A549 (cell line): ENCODE data around the gene NACC2. TPM values are rescaled to one million over a fixed set of nuclear protein-coding genes. Genes with fewer than 3 reads are reported as not detected.

Source experiments
- ATAC-seq, 2 experiments: fragments of 200-7000 bp in 1 of 2; fragments of >200 bp in 1 of 2; cut with Nextera tagmentation in 1 of 2; cut with Tn5 transposase in 1 of 2; 3 replicates each; pipeline versions ENCODE4 v1.8.0 to v1.9.1; 2018 to 2020; ENCODE audit warnings: mild to moderate bottlenecking in 1 of 2, moderate library complexity in 1 of 2
- CTCF ChIA-PET: fragments of 300-600 bp; sonication (Branson Sonifier 250); formaldehyde crosslinking; extraction: SDS; loops from one replicate; lab custom pipeline; 2021; ENCODE audit warnings: antibody characterized with exemption, inconsistent platforms; lab: Yijun Ruan, JAX
- POLR2A ChIA-PET: fragments of 350-600 bp; formaldehyde crosslinking; extraction: SDS; loops from one replicate; lab custom pipeline; 2021; ENCODE audit warnings: antibody characterized with exemption, inconsistent platforms; lab: Yijun Ruan, JAX
- DNase-seq, 2 experiments: peaks; one replicate each; pipeline versions ENCODE4 v3.0.0 to v3.0.0-alpha.2; 2011 to 2016; ENCODE audit warnings: low read depth in 1 of 2, low spot score in 1 of 2
- FAIRE-seq: peaks from 2 replicates; lab custom pipeline; 2011; peaks lifted over from hg19 to GRCh38; lab: Jason Lieb, UNC
- H3K27ac ChIP-seq, 2 experiments: fragments of >200 bp; sonication (Bioruptor Twin); formaldehyde crosslinking; 3 replicates each; pipeline ENCODE4 v1.5.1; 2016 to 2017
- H3K4me1 ChIP-seq: fragments of >200 bp; sonication (Bioruptor Twin); formaldehyde crosslinking; 3 replicates; pipeline ENCODE4 v1.6.1; 2016
- H3K4me2 ChIP-seq: fragments of >200 bp; sonication (Bioruptor Twin); formaldehyde crosslinking; 3 replicates; pipeline ENCODE4 v1.6.1; 2016
- H3K4me3 ChIP-seq: fragments of >200 bp; sonication (Bioruptor Twin); formaldehyde crosslinking; 3 replicates; pipeline ENCODE4 v1.5.1; 2016
- H3K9me3 ChIP-seq: fragments of >200 bp; sonication (Bioruptor Twin); formaldehyde crosslinking; 3 replicates; pipeline ENCODE4 v1.6.1; 2016
- ATOH8 ChIP-seq: fragments of 250-450 bp; sonication (Bioruptor Pico); IDR thresholded peaks from 2 replicates; pipeline ENCODE4 v1.5.0; 2020; ENCODE audit warnings: low read depth, mild to moderate bottlenecking, moderate library complexity
- CTCF ChIP-seq: fragments of >200 bp; sonication (Bioruptor Twin); formaldehyde crosslinking; IDR thresholded peaks from 3 replicates; pipeline ENCODE4 v1.5.1; 2016
- E2F6 ChIP-seq: IDR thresholded peaks from 2 replicates; pipeline ENCODE4 v1.6.1; 2012; ENCODE audit warnings: low read depth, borderline replicate concordance
- ESRRA ChIP-seq: fragments of 150-350 bp; IDR thresholded peaks from 2 replicates; pipeline ENCODE4 v1.6.1; 2014; ENCODE audit warnings: mild to moderate bottlenecking, low read length, borderline replicate concordance
- FOSB ChIP-seq: fragments of 250-450 bp; sonication (Bioruptor Pico); IDR thresholded peaks from 2 replicates; pipeline ENCODE4 v1.5.0; 2020; ENCODE audit warnings: mild to moderate bottlenecking, moderate library complexity
- FOSL2 ChIP-seq, 2 experiments: fragments of 450-650 bp in 1 of 2; fragments of >200 bp in 1 of 2; sonication (Bioruptor Twin) in 1 of 2; formaldehyde crosslinking; IDR thresholded peaks; 2 replicates each; pipeline versions ENCODE4 v1.5.0 to v1.6.1; 2016 to 2020; ENCODE audit warnings: mild to moderate bottlenecking in 1 of 2, moderate library complexity in 1 of 2
- FOXS1 ChIP-seq: fragments of 250-450 bp; sonication (Bioruptor Pico); IDR thresholded peaks from 2 replicates; pipeline ENCODE4 v1.5.0; 2020; ENCODE audit warnings: mild to moderate bottlenecking, moderate library complexity
- HDAC2 ChIP-seq: fragments of 200-600 bp; sonication (generic); IDR thresholded peaks from 2 replicates; pipeline ENCODE4 v1.6.1; 2016
- HOXB13 ChIP-seq: fragments of 250-450 bp; sonication (Bioruptor Pico); IDR thresholded peaks from 2 replicates; pipeline ENCODE4 v1.5.0; 2020; ENCODE audit warnings: low read depth, mild to moderate bottlenecking, moderate library complexity
- HOXB5 ChIP-seq: fragments of 250-450 bp; sonication (Bioruptor Pico); IDR thresholded peaks from 2 replicates; pipeline ENCODE4 v1.5.0; 2020; ENCODE audit warnings: mild to moderate bottlenecking, moderate library complexity
- JUN ChIP-seq, 2 experiments: fragments of >200 bp; sonication (Bioruptor Twin); formaldehyde crosslinking; IDR thresholded peaks; 2 replicates in 1 of 2; 3 replicates in 1 of 2; pipeline ENCODE4 v1.6.1; 2016 to 2017
- KDM1A ChIP-seq: fragments of 200-600 bp; sonication (generic); IDR thresholded peaks from 2 replicates; pipeline ENCODE4 v1.6.1; 2016; ENCODE audit warnings: low read depth, mild to moderate bottlenecking
- MAX ChIP-seq: IDR thresholded peaks from 2 replicates; pipeline ENCODE4 v1.6.1; 2012
- MAZ ChIP-seq: fragments of 150-350 bp; IDR thresholded peaks from 2 replicates; pipeline ENCODE4 v1.6.1; 2014; ENCODE audit warnings: antibody characterized with exemption, low read depth, low read length, borderline replicate concordance
- NPAS2 ChIP-seq: fragments of 250-450 bp; sonication (Bioruptor Pico); IDR thresholded peaks from 2 replicates; pipeline ENCODE4 v1.8.0; 2022; ENCODE audit warnings: mild to moderate bottlenecking, moderate library complexity, borderline replicate concordance
- PHF8 ChIP-seq: fragments of 200-600 bp; sonication (generic); IDR thresholded peaks from 2 replicates; pipeline ENCODE4 v1.6.1; 2016; ENCODE audit warnings: low read depth, mild to moderate bottlenecking, antibody characterized with exemption, moderate library complexity, borderline replicate concordance
- RAD21 ChIP-seq, 2 experiments: fragments of >200 bp in 1 of 2; sonication (Bioruptor Twin) in 1 of 2; formaldehyde crosslinking in 1 of 2; IDR thresholded peaks in 1 of 2; conservative IDR thresholded peaks in 1 of 2; 2 replicates in 1 of 2; 3 replicates in 1 of 2; pipeline ENCODE4 v1.6.1; 2012 to 2018; ENCODE audit warnings: inconsistent platforms in 1 of 2
- RARB ChIP-seq: fragments of 250-450 bp; sonication (Bioruptor Pico); IDR thresholded peaks from 2 replicates; pipeline ENCODE4 v1.8.0; 2021; ENCODE audit warnings: mild to moderate bottlenecking, moderate library complexity
- SMC3 ChIP-seq: fragments of >200 bp; sonication (Bioruptor Twin); formaldehyde crosslinking; IDR thresholded peaks from 3 replicates; pipeline ENCODE4 v1.6.1; 2018; ENCODE audit warnings: inconsistent platforms
- TFCP2L1 ChIP-seq: fragments of 250-450 bp; sonication (Bioruptor Pico); IDR thresholded peaks from 2 replicates; pipeline ENCODE4 v1.5.0; 2021; ENCODE audit warnings: mild to moderate bottlenecking
- USF2 ChIP-seq: fragments of 450-650 bp; IDR thresholded peaks from 2 replicates; pipeline ENCODE4 v1.6.1; 2014; ENCODE audit warnings: antibody characterized with exemption
- ZFP36 ChIP-seq: fragments of 450-650 bp; IDR thresholded peaks from 2 replicates; pipeline ENCODE4 v1.6.1; 2014; ENCODE audit warnings: borderline replicate concordance; ENCODE audit not compliant: partially characterized antibody
- ZNF302 ChIP-seq: fragments of 250-450 bp; sonication (Bioruptor Pico); IDR thresholded peaks from 2 replicates; pipeline ENCODE4 v1.9.0; 2021; ENCODE audit warnings: inconsistent platforms, mild to moderate bottlenecking, moderate library complexity
- WGBS: methylation state at CpG from one replicate; pipeline ENCODE4 v1.1.6; 2017; ENCODE audit errors: missing lambda C conversion rate; 5-methylcytosine and 5-hydroxymethylcytosine counted together
- polyA plus RNA-seq, 4 experiments: library from polyadenylated mRNA; depleted of rRNA in 3 of 4; stranded (reverse); fragments of >200 nt; fragmentation: RNase III in 1 of 4; extraction: RNeasy Plus Mini Kit Qiagen cat#74134 plus additional on column Dnase treatment in 1 of 4; gene quantifications; 2 replicates in 3 of 4; 3 replicates in 1 of 4; pipeline ENCODE4 v1.2.3, GENCODE V29; 2011 to 2017

The NACC2 gene
- polyA plus RNA-seq, 2 of the 4 experiments (the other 2 are of a cell fraction) = 16.1 to 28.4 TPM

GRCh38 chr9:136135326-136136126 lies 40.4 kb upstream of the NACC2 start (continued):
- no peak for TF ChIP-seq CTCF

GRCh38 chr9:136133959-136134484 lies 38.9 kb upstream of the NACC2 start:
- no peak for DNase-seq
- TF ChIP-seq PHF8 (no peak), TFCP2L1 (CRISPR knock-in tag) (no peak), ATOH8 (no peak), ZFP36 (no peak), HOXB5 (CRISPR knock-in tag) (no peak), FOXS1 (CRISPR knock-in tag) (no peak), RARB (CRISPR knock-in tag) (no peak), MAZ (no peak), KDM1A (no peak), JUN (IDR thresholded peaks at IDR 0.05) (no peak), USF2 (no peak), ESRRA (no peak), FOSL2 (IDR thresholded peaks at IDR 0.05) (no peak), FOSL2 (CRISPR knock-in tag; IDR thresholded peaks at IDR 0.05) (no peak), HDAC2 (no peak)
- TF ChIP-seq, all 56 proteins: peak for 0
- ChIA-PET CTCF (interaction anchor here (0.6 to 3.9 kb wide), 4 partner anchors 10 to 182 kb away, joined by 3 to 22 read pairs (median 10); no protein-coding TSS in a partner anchor), POLR2A (no interaction called here)
- Histone ChIP-seq H3K4me3 (peak overlapping the region; percentile 58; the same call in 2 of the 3 replicates), H3K9me3 (no peaks in the 10 kb centered on the region), H3K27ac (peak overlapping the region in 1 of 2 experiments; percentile 91; a peak in 4 of 6 replicates), H3K4me1 (peaks cover 8% of the 10 kb centered on the region; the same call in 2 of the 3 replicates), H3K4me2 (peak overlapping the region; percentile 93)
- 54% methylated on average over 16 of the region's 18 CpGs for WGBS
- FAIRE-seq (no peak), ATAC-seq (no peak)

GRCh38 chr9:136133191-136133958 lies 38.3 kb upstream of the NACC2 start:
- H3K27ac ChIP-seq = peak overlapping the region; percentile 68 to 91
- DNase-seq (peak in 1 of 2 experiments; percentile 73), FAIRE-seq (no peak), ATAC-seq (peak; percentile 41 to 80; a peak in 5 of 6 replicates)
- peaks cover 8% of the 10 kb centered on the region; the same call in 2 of the 3 replicates for H3K4me1 ChIP-seq
- peak overlapping the region; percentile 58 for H3K4me3 ChIP-seq
- WGBS = 30% methylated on average over 21 of the region's 69 CpGs
- CTCF ChIA-PET = interaction anchor here (0.6 to 3.9 kb wide), 11 partner anchors 10 to 154 kb away, joined by 3 to 22 read pairs (median 4); no protein-coding TSS in a partner anchor
- no peaks in the 10 kb centered on the region for H3K9me3 ChIP-seq
- POLR2A ChIA-PET = interaction anchor here (0.6 kb wide), 1 partner anchor 84 kb away, joined by 3 read pairs; no protein-coding TSS in a partner anchor
- peak overlapping the region; percentile 93 for H3K4me2 ChIP-seq
- TF ChIP-seq FOSB (no peak), ZNF302 (CRISPR knock-in tag) (no peak), CTCF (peak; percentile 53), MAX (peak; percentile 91), NPAS2 (CRISPR knock-in tag) (no peak), SMC3 (peak; percentile 48; the same call in 2 of the 3 replicates), RAD21 (conservative IDR thresholded peaks at IDR 0.05 in 1 of 2, IDR thresholded peaks at IDR 0.05 in 1 of 2) (peak; percentile 27 to 63; a peak in 4 of 5 replicates), E2F6 (peak; percentile 88), HOXB13 (CRISPR knock-in tag) (no peak)
